Limb (tissue), 2 donors: ENCODE results near the gene ZNF784.

Experiments used
- DNase-seq, 2 donors: peaks; one replicate each; pipeline ENCODE4 v3.0.0-alpha.2; 2016; ENCODE audit errors: extremely low spot score in 2 of 2

The ZNF784 gene

DNA sequence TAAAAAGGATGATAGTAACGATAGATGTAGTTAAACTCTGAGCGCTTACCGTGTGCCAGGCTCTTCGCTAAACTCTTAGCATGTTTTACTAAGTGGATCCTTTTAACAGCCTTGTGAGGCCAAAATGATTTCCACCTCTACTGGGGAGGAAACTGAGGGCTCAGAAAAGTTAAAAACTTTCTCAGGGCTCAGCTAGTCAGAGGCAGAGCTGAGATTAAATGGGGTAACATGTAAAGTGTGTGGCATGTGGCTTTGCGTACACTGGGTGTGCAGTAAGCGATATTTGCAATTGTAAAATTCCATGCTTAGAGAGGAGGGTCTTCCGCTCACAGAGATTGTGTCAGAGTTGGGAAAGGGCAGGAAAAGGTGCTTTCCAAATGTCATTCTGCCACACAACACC is 32.2 kb upstream of the ZNF784 start:
- no peak for DNase-seq

DNA sequence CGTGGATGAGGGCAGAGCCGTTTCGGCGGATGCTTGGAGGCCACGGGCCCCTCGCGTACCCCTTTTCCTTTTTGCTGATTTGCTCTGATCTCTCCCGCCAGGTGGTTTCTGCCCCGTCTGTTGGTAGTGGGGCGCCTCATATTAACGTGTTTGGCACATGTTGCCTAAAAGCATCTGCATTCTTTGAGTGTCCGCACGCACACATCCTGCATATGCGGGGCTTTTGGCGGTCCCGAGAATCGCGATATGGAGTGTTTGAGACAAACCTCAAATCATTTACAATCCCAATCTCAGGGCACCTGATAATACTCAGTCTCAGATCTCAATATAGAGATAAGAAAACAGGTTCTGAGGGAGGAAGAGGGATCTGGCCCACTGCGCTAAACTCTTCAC is 31.3 kb upstream of the ZNF784 start:
- no peak for DNase-seq

DNA sequence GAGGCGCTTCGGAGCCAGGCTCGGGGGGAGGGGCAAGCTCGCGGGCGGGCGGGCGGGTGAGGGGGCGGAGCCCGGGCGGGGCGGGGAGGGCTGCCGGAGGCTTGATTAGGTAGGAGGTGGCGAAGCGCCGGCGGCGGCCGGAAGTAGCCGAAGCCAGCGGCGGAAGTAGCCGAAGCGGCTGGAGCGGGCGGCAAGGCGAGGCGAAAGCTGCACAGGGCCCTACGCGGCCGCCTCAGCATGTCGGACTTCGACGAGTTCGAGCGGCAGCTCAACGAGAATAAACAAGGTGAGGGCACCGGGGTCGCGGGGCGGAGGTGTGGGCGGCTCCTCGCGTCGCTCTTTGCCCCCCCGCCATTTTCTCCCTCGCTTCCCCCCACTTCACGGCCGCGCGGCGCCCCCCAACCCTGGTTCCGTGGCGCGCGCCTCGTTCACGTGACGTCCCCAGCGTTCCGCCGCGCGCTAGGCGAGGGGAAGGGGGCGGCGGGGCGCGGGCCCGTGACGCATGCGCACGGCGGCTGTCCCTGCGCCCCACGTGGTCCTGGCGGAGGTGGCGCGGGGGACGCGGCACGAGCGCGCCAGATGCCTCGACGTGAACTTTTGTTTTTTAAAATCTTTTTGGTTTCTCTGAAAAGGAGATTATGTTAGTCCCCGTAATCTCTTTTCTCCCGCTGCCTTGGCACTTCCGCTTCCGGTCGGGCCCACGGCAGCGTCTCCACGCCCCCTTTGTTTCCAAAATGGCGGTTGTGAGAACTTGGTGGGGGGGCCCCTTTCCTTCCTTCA is 30.7 kb upstream of the ZNF784 start, which contains the start of gene U2AF2:
Gene U2AF2 (plus strand): TSS at position 168 of the 780 bp plus-strand sequence. CDS start 70 bp downstream, at position 238.
- peak; percentile 96 to 99 for DNase-seq

DNA sequence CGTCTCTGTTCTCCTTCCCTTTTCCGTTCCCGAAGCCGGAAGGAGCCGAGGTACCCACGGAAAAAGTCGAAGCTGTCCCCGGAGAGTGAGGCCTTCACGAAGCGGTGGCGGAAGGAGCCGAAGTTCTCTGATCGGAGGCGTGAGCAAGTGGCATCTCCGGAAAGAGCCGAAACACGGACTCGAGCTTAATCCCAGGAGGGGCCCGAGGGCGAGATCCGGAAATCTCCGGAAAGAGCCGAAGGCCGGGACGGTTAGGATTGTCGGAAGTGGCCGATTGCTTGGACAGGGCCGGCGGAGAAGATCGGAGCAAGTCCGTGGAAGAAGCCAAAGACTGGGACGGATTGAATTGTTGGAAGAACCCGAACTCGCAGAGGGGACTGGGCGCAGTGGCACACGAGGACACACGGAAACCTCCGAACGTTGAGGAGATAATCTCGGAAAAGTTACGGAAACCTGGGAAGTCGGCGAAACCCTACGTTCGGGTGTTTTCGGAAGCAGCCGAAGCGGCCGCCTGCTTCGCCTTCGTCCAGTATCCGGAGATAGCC is 30.0 kb upstream of the ZNF784 start:
- DNase-seq: peak; percentile 99 to 100

DNA sequence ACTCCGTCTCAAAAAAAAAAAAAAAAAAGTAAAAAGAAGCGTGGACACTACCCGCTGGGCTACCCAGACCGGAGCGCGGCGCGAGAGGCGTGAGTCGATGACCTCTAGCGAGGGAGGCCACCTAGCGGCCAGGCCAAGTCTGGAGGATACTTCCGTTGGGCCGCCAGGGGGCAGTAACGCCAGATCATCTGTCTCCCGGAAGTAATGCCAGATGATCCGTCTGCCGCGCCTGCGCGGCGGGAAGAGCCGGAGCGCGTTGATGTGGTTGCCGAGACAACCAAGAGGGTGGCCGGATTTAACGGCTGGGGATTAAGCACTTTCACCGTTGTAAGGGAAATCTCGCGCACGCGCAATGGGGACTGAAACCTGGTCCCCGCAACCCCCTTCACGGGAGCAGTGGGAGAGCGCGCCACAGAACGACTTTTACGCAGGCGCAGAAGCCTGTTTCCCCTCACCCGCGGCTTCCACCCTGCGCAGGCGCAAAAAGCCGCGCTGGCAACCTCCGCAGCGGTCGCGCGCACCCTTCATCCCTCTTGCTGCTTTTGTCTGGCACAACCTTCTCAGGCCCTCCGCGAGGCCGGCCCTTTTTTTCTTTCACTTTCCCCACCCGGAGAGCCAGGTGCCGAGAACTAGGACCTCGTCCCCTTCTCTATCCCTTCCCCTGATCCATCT is 29.4 kb upstream of the ZNF784 start:
- DNase-seq: peak; percentile 99 to 100

DNA sequence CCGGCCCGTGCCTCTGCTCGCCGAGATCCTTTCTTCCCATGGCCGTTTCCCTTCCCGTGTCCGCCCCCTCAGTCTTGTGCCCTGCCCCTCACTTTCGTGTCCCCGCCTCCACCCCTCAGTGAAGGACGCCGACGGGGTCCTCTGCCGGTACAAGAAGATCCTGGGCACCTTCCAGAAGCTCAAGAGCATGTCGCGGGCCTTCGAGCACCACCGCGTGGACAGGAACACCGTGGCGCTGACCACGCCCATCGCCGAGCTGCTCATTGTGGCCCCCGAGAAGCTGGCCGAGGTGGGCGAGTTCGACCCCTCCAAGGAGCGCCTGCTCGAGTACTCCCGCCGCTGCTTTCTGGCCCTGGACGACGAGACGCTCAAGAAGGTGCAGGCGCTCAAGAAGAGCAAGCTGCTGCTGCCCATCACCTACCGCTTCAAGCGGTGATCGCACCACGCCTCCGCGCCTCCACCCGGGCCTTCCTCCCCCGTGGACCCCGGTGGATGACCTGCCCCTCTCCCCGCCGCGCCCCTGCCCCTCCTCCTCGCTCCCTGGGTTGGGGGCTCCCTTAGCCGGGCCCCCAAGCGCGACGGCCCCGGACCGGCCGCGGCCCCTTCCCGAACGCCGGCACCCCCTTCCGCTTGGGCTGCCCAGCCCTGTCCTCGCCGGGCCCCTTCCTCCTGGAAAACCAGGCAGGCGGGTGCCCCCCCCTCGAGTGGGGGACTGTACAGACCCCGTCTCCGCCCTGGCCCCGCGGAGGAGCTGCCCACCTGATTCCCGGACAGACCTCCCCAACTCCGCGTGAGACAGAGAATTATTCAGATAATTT is 28.2 kb upstream of the ZNF784 start:
- peak in 1 of 2 donors; percentile 52 for DNase-seq

DNA sequence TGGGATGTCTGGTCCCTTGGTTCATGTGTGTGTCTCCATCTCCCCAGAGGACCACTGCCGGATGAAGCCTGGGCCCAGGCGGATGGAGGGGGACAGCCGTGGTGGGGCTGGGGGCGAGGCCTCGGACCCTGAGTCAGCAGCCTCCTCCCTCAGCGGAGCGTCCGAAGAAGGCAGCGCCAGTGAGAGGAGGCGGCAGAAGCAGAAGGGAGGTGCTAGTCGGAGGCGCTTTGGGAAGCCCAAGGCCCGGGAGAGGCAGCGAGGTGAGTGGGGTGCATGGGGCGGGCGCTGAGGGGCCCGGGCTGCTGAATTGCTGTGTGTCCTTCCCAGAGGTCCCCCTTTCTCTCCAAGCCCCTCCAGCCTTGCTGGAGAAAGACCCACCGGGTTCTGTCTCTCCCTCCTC is 26.9 kb upstream of the ZNF784 start:
- peak in 1 of 2 donors; percentile 34 for DNase-seq

DNA sequence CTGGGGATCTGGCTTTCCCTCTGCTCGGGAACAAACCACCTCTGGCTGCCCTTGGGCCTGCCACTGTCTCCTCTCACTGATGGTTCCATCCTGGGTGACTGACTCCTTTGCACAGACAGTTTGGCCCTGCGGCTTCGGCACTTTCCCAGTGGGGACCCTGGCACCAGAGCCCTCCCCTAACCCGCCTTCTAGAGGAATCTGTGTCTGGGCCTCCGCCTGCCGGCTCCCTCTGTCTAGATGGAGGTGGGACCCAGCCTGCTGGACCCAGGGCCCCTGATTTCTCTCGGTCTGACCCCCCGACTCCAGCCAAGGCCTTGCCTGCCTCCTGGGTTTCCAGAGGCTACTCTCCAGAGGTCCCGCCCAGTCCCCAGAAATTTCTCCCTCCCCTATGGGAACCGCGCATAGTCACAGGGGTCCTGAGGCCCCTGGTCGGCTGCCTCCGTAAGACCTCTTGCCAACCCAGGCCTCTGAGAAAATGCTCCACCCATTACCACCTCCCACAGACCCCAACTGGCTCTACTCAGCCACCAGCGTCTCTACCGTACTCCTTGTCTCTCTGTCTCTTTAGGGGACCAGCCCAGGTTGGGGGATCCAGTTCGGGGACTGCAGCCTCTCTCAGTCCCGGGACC is 26.4 kb upstream of the ZNF784 start:
- DNase-seq: peak in 1 of 2 donors; percentile 26

DNA sequence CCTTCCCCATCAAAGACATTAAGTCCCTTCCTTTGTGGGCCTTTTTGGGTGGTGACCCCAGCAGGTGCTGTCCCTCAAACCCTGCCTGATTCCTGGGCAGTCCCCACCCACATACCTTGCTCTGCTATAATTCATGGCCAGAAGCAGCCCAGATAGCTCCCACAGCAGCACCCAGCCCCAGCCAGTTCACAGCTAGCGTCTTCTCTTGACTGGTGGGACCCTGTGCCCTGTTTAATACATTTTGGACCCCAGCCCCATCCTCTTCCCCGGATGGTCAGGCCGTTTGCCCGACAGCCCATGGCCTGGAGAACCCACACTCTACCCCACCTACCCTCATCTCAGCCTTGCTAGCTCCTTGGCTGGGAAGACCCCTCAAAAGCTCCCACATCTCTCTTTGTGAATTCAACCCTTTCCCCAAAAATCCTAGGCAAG is 25.8 kb upstream of the ZNF784 start:
- no peak for DNase-seq

DNA sequence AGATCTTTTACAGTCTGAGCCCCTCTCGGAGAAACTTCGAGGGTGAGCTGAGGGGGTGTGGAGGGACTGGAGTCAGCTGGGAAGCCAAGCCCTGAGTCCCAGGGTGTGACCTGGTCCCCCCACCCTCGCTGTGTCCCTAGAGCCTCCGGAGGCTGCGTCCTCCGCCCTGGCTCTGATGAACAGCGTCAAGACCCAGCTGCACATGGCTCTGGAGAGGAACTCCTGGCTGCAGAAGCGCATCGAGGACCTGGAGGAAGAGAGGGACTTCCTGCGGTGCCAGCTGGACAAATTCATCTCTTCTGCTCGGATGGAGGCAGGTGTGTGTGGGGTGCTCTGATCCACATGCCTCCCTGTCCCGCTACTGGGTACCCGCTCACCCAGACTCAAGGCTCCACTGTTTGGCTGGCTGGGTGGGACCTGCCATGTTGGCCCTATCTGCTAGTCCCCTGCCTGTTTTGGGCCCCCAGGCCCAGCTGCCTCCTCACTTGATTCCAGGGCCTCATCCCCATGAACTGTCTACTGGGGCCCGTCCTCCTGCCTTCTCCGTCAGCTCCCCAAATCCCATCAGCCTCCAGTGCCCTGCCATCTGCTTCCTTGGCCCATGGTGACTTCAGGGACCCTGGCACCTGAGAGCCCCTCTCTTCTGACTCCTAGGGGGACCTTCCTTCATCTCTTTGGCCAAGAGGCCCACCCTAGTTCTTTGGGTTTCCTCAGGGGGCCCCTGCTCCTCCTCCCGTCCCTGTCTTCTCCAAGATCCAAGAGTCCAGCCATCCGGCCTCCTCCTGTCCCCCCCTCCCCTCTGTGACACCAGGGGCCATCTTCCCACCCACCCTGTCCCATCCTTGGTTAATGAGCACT is 25.1 kb upstream of the ZNF784 start:
- DNase-seq: peak in 1 of 2 donors; percentile 28

DNA sequence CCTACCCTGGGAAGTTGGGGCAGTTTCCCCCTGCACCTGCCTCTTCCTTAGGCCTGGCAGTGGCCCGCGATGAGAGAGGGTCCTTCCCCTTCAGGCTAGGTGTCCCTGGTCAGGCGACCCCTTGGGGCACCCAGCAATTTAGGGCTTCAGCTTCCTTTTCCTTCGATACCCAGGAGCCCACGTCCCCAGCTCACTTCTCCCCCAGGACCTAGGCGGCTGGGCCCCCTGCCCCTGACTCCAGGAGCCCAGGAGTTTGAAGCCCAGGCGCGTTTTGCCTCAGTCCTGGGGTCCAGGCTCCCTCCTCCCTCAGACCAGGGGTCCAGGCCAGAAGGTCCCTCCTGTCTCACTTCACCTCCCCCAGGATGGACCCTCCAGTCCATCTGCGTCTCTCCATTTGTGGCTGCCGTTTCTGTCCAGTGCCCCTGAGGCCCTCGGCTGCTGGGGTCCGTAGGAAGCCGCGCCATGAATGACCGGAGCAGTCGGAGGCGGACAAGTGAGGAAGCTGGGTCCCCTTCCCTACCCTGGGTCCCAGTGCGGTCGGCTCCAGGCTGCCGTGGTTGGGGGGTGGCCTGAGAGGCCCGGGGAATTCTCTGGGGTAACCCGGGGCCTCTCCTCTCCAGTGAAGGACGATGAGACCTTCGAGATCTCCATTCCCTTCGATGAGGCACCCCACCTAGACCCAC is 24.4 kb upstream of the ZNF784 start:
- peak in 1 of 2 donors; percentile 38 for DNase-seq

DNA sequence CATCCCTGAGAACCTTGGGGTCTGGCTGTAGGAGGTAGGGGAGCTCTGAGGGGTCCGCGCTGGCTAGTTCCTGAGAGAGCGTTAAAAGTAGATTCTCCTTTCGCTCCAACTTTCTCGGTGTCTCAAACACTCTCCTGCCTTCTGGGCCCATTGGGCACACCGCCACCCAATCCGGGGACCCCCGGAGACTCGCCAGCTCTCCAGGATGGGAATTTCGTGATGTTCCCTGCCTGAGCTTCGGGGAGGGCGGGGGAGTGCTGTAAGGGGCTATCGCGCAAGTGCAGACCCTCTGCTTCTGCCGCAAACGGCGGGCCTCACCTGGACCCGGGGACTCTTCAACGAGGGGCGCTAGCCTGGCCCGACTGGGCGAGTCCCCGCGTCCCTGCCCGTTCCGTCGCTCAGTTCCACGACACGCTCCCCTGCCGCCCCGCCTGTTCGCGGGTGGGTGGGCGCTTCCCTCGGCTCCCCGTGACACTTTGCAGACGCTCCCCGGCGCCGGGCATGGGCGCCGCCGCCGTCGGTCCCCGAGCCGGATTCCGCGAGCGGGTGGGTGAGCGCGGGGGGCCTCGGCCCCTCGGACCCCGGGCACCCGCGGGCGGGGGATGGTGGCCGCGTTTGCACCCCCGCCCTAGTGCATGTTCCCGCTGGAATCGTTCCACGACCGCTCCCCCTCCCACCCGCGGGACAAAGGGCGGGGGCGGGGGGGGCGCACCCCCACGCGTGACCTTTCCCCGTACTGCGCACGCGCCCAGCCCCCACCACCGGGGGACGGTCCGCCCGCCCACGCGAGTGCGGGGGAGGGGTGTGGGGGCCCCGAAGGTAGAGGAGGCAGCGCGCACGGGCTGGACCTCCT is 23.6 kb upstream of the ZNF784 start, which contains the start of gene CCDC106:
Gene CCDC106 (plus strand): TSS at position 481 of the 853 bp plus-strand sequence. CDS start 835 bp downstream, outside the sequence.
- peak; percentile 80 to 90 for DNase-seq

DNA sequence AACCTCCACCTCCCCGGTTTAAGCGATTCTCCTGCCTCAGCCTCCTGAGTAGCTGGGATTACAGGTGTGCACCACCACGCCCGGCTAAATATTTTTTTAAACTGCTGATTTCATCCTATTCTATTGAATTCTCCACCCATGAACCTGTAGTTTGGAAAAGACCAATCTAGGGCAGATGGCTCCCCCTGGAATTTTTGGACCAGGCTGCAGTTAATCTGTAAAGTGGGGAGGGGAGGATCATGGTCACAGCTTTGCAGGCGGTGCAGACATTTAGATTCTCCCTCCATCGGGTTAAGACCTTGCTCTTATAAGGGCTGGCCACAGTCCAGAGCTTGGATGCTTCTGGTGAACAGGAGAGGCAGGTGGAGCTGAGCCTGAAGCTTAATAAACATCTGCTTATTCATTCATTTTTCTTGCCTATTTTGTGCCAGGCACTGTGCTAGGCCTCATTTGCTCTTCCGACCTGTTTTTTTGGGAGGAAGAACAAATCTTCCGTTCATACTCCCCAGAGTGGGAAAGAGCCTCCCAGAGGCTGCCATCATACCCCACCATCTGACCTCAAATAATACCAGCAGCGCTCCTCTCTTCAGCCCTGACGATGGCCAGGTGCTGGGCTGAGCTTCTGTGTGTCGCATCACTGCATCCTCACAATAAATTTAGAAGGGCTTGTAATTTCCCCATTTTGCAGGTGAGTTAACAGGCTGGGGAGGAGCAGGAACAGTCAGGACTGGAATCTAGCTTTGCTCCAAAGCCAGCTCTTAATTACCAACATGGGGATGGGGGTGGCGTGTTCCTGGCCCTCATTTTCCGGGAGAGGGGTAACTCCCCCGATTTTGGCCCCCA is 22.7 kb upstream of the ZNF784 start:
- no peak for DNase-seq

DNA sequence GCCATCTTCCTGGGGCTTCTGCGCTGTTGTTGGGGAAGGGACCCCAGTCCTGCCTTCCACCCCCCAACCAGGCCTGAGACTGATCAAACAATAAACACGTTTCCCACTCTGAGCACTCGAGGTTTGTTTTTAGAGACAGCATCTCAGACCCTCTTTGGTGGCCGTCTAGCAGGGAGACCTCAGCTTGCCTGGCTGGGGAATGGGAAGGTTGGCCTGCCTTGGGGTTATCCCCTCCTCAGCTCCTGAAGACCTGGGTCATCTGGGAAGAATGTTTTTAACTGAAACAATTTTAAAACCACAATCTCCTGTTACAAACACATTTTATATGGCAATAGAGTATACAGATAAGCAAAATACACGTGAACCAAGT is 21.1 kb upstream of the ZNF784 start:
- no peak for DNase-seq

DNA sequence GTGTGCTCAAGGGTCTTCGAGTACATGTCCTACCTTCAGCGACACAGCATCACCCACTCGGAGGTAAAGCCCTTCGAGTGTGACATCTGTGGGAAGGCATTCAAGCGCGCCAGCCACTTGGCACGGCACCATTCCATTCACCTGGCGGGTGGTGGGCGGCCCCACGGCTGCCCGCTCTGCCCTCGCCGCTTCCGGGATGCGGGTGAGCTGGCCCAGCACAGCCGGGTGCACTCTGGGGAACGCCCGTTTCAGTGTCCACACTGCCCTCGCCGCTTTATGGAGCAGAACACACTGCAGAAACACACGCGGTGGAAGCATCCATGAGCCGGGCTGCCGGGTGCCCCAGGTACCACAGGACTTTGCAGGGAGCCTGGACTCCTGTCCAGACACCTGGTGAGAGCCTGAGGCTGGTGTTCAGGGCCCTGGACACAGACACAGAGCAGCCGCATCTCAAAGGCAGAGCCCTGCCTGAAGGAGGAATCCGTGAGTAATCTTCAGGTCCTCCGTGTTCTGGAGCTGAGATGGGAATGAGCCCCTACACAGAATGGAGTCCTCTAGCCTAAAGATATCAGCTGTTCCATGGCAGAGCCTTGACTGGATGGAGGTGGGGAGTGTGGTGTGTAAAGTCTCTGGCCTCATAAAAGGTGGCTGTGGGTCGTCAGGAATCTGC is 20.6 kb upstream of the ZNF784 start:
- no peak for DNase-seq

DNA sequence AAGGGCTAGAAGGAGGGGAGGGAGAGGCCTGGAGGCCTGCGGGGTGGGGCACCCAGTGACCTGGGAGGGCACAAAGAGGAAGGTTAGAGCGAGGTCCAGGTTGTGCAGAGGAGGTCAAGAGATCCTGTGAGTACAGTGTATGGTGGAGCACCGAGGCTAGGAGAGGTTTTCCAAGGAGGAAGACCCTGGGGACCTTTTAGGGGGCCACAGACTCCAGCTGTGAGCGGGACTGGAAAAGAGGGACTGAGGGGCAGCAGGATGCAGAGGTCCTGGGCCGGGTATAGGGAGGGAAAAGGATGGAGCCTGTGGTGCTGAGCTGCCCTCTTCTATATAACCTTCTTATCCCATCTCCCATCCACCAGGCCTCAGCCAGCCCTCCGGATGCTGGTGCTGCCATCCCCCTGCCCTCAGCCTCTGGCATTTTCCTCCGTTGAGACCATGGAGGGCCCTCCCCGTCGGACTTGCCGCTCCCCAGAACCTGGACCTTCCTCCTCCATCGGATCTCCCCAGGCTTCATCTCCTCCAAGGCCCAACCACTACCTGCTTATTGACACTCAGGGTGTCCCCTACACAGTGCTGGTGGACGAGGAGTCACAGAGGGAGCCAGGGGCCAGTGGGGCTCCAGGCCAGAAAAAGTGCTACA is 19.9 kb upstream of the ZNF784 start:
- no peak for DNase-seq

DNA sequence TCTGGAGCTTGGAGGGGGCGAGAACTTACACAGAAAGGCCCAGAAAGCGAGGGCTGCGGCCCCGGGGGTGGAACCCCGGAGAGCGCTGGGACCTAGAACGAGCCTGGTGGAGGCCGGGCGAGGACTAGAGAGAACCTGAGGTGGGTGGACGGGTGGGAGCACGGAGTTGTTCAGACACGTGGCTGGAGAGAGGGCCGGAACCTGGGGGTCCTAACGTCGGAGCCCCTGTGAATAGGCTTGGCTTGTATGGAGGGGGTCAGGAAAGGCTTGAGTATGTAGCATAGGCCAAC is 19.5 kb upstream of the ZNF784 start:
- DNase-seq: no peak
